Ectodermal cell (in vitro differentiated cells): ENCODE data around the gene EFL1.
"Not testable (repeated sequence)": the region's sequence is repeated elsewhere in the genome, so short reads cannot be mapped to it uniquely, and the experiment has no call there.

ENCODE experiments used
- H3K27ac ChIP-seq: 2 replicates; pipeline ENCODE4 v1.7.0; 2013; ENCODE audit warnings: mild to moderate bottlenecking, low read depth, low read length; ENCODE audit not compliant: insufficient read depth, poor library complexity, severe bottlenecking
- H3K27me3 ChIP-seq: 2 replicates; pipeline ENCODE4 v1.7.0; 2013; ENCODE audit warnings: mild to moderate bottlenecking, low read length; ENCODE audit not compliant: insufficient read depth, control insufficient read depth, poor library complexity, severe bottlenecking
- H3K36me3 ChIP-seq: one replicate; pipeline ENCODE4 v1.7.0; 2013; ENCODE audit warnings: low read length; ENCODE audit not compliant: control insufficient read depth, insufficient read depth
- H3K4me1 ChIP-seq: one replicate; pipeline ENCODE4 v1.7.0; 2013; ENCODE audit warnings: low read length; ENCODE audit not compliant: control insufficient read depth, insufficient read depth
- H3K4me3 ChIP-seq: 2 replicates; pipeline ENCODE4 v1.7.0; 2013; ENCODE audit warnings: low read depth, low read length, control low read depth; ENCODE audit not compliant: insufficient read depth
- H3K9me3 ChIP-seq: 2 replicates; pipeline ENCODE4 v1.7.0; 2013; ENCODE audit warnings: mild to moderate bottlenecking, low read length, moderate library complexity; ENCODE audit not compliant: control insufficient read depth
- WGBS, 2 experiments: methylation state at CpG; one replicate each; pipeline ENCODE4 v1.1.7; 2013; ENCODE audit warnings: missing lambda C conversion rate in 2 of 2; 5-methylcytosine and 5-hydroxymethylcytosine counted together

Gene EFL1

GRCh38 chr15:82204575-82204974, 58.0 kb downstream of the EFL1 start:
- H3K27ac ChIP-seq, H3K4me3 ChIP-seq, H3K36me3 ChIP-seq, H3K4me1 ChIP-seq, H3K9me3 ChIP-seq, H3K27me3 ChIP-seq: not testable (repeated sequence)
- WGBS, 2 experiments, result 86% methylated on average over 1 of the region's 2 CpGs; no CpG with 5 or more reads in 1 of the 2 experiments

DNA sequence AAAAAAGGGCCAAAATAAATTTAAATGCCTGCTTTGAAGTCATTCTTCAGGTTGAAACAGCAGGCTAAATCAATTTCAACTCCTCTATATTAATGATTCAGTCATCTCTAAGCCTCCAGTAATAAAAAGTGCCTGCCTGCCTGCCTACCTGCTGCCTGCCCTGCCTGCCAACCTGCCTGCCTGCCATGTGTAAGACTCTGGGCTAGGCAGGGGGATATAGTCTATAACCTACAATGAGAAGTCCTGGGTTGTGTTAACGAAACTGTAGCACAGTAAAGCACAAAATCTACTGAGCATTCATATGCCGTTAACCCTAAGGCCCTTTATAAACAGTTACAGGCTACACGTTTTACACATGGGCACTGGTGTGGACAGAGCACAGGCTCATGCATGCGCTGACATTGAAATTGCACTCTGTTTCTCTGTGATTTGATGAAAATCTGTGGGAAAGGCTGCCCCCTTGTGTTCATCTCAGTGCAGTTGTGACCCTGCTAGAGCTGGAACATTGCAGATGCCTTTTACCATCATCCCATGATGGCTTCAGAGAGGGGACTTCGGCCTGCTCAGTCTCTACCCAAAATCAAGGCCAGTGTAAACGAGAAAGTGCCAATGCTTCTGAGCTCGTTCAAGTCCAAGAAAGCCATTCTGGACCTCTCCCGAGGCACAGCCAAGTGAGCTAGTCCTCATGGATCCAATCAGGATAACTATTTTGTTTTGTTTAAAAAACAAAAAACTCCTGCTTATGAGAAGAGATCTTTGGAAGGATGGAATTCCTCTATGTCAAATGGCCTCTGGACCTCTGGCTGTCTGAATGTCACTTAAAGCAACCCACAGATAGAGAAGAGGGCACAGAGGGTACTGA, 64.6 kb downstream of the EFL1 start:
- Histone ChIP-seq H3K27me3 (no peaks in the 10 kb centered on the region), H3K36me3 (no peaks in the 10 kb centered on the region), H3K4me3 (no peak overlapping the region), H3K9me3 (no peaks in the 10 kb centered on the region), H3K27ac (no peak overlapping the region), H3K4me1 (no peaks in the 10 kb centered on the region)
- WGBS, 2 experiments, result 61 to 66% methylated on average over 8 of the region's 8 CpGs

- H3K27me3 ChIP-seq, result no peaks in the 10 kb centered on the region
- H3K4me3 ChIP-seq, result no peak overlapping the region
- H3K36me3 ChIP-seq, result no peaks in the 10 kb centered on the region
- no peaks in the 10 kb centered on the region for H3K4me1 ChIP-seq
- H3K9me3 ChIP-seq, result no peaks in the 10 kb centered on the region
- no peak overlapping the region for H3K27ac ChIP-seq
- 89% methylated on average over 2 of the region's 2 CpGs for WGBS, 2 experiments
These were observed 66.2 kb downstream of the EFL1 start for GRCh38 chr15:82196353-82196752.

GRCh38 chr15:82195818-82196217, 66.7 kb downstream of the EFL1 start:
- H3K36me3 ChIP-seq, H3K4me1 ChIP-seq, H3K9me3 ChIP-seq, H3K27ac ChIP-seq, H3K27me3 ChIP-seq, H3K4me3 ChIP-seq: not testable (repeated sequence)
- WGBS, 2 experiments, result 91 to 96% methylated on average over 7 of the region's 7 CpGs

GRCh38 chr15:82194488-82194887, 68.0 kb downstream of the EFL1 start:
- not testable (repeated sequence) for H3K27ac ChIP-seq, H3K9me3 ChIP-seq, H3K4me1 ChIP-seq, H3K4me3 ChIP-seq, H3K27me3 ChIP-seq, H3K36me3 ChIP-seq
- 96% methylated on average over 4 to 6 of the region's 6 CpGs for WGBS, 2 experiments

DNA sequence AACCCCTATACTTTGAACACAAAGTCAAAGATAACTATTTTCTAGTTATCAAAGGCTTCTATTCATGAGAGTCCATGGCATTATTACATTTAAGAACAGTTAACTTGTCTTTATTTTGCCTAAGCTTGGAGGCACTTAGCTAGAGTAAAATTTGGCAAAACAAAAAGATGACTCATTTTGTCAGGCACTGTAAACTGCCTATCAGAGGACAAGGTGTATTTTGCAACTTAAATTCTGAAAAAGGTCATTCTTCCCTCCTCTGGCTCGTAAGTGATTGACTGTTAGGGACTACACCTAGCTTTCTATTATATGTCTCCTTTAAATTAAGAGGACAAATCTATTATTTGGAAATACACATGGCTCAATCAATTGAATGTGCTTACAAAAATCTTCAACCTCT, 69.1 kb downstream of the EFL1 start:
- not testable (repeated sequence) for H3K27me3 ChIP-seq, H3K36me3 ChIP-seq, H3K4me1 ChIP-seq, H3K4me3 ChIP-seq, H3K9me3 ChIP-seq, H3K27ac ChIP-seq
- no CpG with 5 or more reads among the region's 1 CpG for WGBS, 2 experiments

GRCh38 chr15:82192394-82192793, 70.1 kb downstream of the EFL1 start:
- H3K27me3 ChIP-seq, result not testable (repeated sequence)
- WGBS, 2 experiments, result 92 to 96% methylated on average over 4 of the region's 4 CpGs

GRCh38 chr15:82186719-82187406, 75.7 kb downstream of the EFL1 start:
- no peaks in the 10 kb centered on the region for H3K9me3 ChIP-seq
- H3K36me3 ChIP-seq, result no peaks in the 10 kb centered on the region
- H3K27ac ChIP-seq, result no peak overlapping the region
- WGBS, 2 experiments, result 97% methylated on average over 6 of the region's 6 CpGs
- no peak overlapping the region for H3K4me3 ChIP-seq
- no peaks in the 10 kb centered on the region for H3K27me3 ChIP-seq
- H3K4me1 ChIP-seq, result no peaks in the 10 kb centered on the region

More at GRCh38 chr15:82192394-82192793, 70.1 kb downstream of the EFL1 start:
- not testable (repeated sequence) for H3K4me1 ChIP-seq, H3K4me3 ChIP-seq, H3K9me3 ChIP-seq, H3K36me3 ChIP-seq, H3K27ac ChIP-seq

GRCh38 chr15:82186161-82186560, 76.4 kb downstream of the EFL1 start:
- 86% methylated on average over 1 of the region's 2 CpGs for WGBS, 2 experiments
- H3K27me3 ChIP-seq, result no peaks in the 10 kb centered on the region

DNA sequence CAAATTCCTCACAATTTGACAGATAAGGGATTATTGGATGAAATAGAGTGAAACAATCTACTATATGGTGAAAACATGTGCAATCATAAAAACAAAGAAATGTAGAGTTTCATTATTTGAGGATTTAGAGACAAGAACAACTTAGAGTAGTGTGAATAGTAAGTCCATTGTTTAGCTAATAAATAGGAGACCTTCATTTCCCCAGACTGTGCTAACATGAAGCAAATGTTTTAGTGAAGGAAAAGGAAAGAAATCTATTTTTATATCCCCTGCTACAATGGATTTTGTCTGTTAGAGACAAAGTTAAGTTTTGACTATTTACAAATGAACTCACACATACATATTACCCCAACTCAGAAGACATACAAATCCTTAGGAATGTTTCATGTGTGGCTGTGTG, 77.8 kb downstream of the EFL1 start:
- Histone ChIP-seq H3K4me1 (no peaks in the 10 kb centered on the region), H3K27me3 (no peaks in the 10 kb centered on the region), H3K4me3 (no peak overlapping the region), H3K36me3 (no peaks in the 10 kb centered on the region), H3K27ac (no peak overlapping the region), H3K9me3 (no peaks in the 10 kb centered on the region)

More at GRCh38 chr15:82186161-82186560, 76.4 kb downstream of the EFL1 start:
- no peaks in the 10 kb centered on the region for H3K9me3 ChIP-seq
- H3K4me1 ChIP-seq, result no peaks in the 10 kb centered on the region
- no peak overlapping the region for H3K27ac ChIP-seq
- H3K36me3 ChIP-seq, result no peaks in the 10 kb centered on the region
- H3K4me3 ChIP-seq, result no peak overlapping the region
